WTC11 (cell line): Measurements from ENCODE around the gene FDXACB1. TPM values are rescaled to one million over a fixed set of nuclear protein-coding genes. Genes with fewer than 3 reads are reported as not detected.

Source experiments
- ATAC-seq: fragments of 200-7000 bp; cut with Tn5 transposase; 2 replicates; pipeline ENCODE4 v1.10.0; 2021; ENCODE audit warnings: mild to moderate bottlenecking, moderate library complexity
- CTCF ChIA-PET: fragments of 300-600 bp; sonication (Branson Sonifier 250); formaldehyde crosslinking; loops from one replicate; lab custom pipeline; 2021; ENCODE audit warnings: antibody characterized with exemption; lab: Charles Lee
- POLR2A ChIA-PET: fragments of 350-600 bp; sonication (Branson Sonifier 250); formaldehyde crosslinking; loops from one replicate; lab custom pipeline; 2021; ENCODE audit warnings: antibody characterized with exemption; lab: Charles Lee
- DNase-seq: peaks from one replicate; pipeline ENCODE4 v3.0.0; 2021; ENCODE audit warnings: low spot score
- H3K27ac Mint-ChIP-seq: 2 replicates; pipeline ENCODE4 v1.8.0; 2021; ENCODE audit warnings: mixed read lengths
- H3K27me3 Mint-ChIP-seq: 2 replicates; pipeline ENCODE4 v1.8.0; 2021; ENCODE audit warnings: low read depth, mild to moderate bottlenecking, moderate library complexity, mixed read lengths
- H3K36me3 Mint-ChIP-seq: 2 replicates; pipeline ENCODE4 v1.8.0; 2021; ENCODE audit warnings: mixed read lengths
- H3K4me1 Mint-ChIP-seq: 2 replicates; pipeline ENCODE4 v1.8.0; 2022; ENCODE audit warnings: mixed read lengths
- H3K4me3 Mint-ChIP-seq: 2 replicates; pipeline ENCODE4 v1.8.0; 2021; ENCODE audit warnings: mild to moderate bottlenecking, moderate library complexity, mixed read lengths
- H3K9me3 Mint-ChIP-seq: 2 replicates; pipeline ENCODE4 v1.8.0; 2021; ENCODE audit warnings: mixed read lengths
- CREM ChIP-seq: sonication (generic); formaldehyde crosslinking; IDR thresholded peaks from 2 replicates; pipeline ENCODE4 v1.8.1; 2022; ENCODE audit warnings: mild to moderate bottlenecking, missing genetic modification reagents, moderate library complexity
- GABPB1 ChIP-seq: sonication (generic); formaldehyde crosslinking; IDR thresholded peaks from 2 replicates; pipeline ENCODE4 v1.8.1; 2023; ENCODE audit warnings: mild to moderate bottlenecking, missing genetic modification reagents
- GRHL2 ChIP-seq: fragments of 250-450 bp; sonication (Bioruptor Pico); IDR thresholded peaks from 2 replicates; pipeline ENCODE4 v1.8.0; 2022; ENCODE audit warnings: mild to moderate bottlenecking, moderate library complexity; ENCODE audit not compliant: insufficient replicate concordance, severe bottlenecking
- NFE2L1 ChIP-seq: sonication (generic); formaldehyde crosslinking; IDR thresholded peaks from 2 replicates; pipeline ENCODE4 v1.8.1; 2023; ENCODE audit warnings: missing genetic modification reagents
- NR2C2 ChIP-seq: sonication (generic); formaldehyde crosslinking; IDR thresholded peaks from 2 replicates; pipeline ENCODE4 v1.8.0; 2022; ENCODE audit warnings: mild to moderate bottlenecking, missing genetic modification reagents
- TCF7 ChIP-seq: sonication (generic); formaldehyde crosslinking; IDR thresholded peaks from 2 replicates; pipeline ENCODE4 v1.8.0; 2022; ENCODE audit warnings: mild to moderate bottlenecking, low read depth, missing genetic modification reagents, moderate library complexity
- ZNF263 ChIP-seq: sonication (generic); formaldehyde crosslinking; IDR thresholded peaks from 2 replicates; pipeline ENCODE4 v1.8.1; 2022; ENCODE audit warnings: low read depth, mild to moderate bottlenecking, moderate library complexity, missing genetic modification reagents
- ZNF396 ChIP-seq: fragments of 250-450 bp; sonication (Bioruptor Pico); IDR thresholded peaks from 2 replicates; pipeline ENCODE4 v1.8.0; 2021; ENCODE audit warnings: mild to moderate bottlenecking, moderate library complexity, borderline replicate concordance
- ZNF416 ChIP-seq: fragments of 250-450 bp; sonication (Bioruptor Pico); IDR thresholded peaks from 2 replicates; pipeline ENCODE4 v1.9.0; 2021; ENCODE audit warnings: mild to moderate bottlenecking, inconsistent platforms
- total RNA-seq: library from RNA; stranded (reverse); gene quantifications from 3 replicates; pipeline ENCODE4 v1.2.3, GENCODE V29; 2021
- TF ChIP-seq, protein P1 (sequence below): sonication (generic); formaldehyde crosslinking; IDR thresholded peaks from 2 replicates; pipeline ENCODE4 v1.8.1; 2023; ENCODE audit warnings: mild to moderate bottlenecking, missing genetic modification reagents, moderate library complexity
- TF ChIP-seq, protein P2 (sequence below): sonication (generic); formaldehyde crosslinking; IDR thresholded peaks from 2 replicates; pipeline ENCODE4 v1.8.1; 2022; ENCODE audit warnings: mild to moderate bottlenecking, moderate library complexity, missing genetic modification reagents
- TF ChIP-seq, protein P3 (sequence below): sonication (generic); formaldehyde crosslinking; IDR thresholded peaks from 2 replicates; pipeline ENCODE4 v1.8.0; 2023; ENCODE audit warnings: mild to moderate bottlenecking, missing genetic modification reagents
- TF ChIP-seq, protein P4 (sequence below): sonication (generic); formaldehyde crosslinking; IDR thresholded peaks from 2 replicates; pipeline ENCODE4 v1.8.1; 2023; ENCODE audit warnings: mild to moderate bottlenecking, missing genetic modification reagents, borderline replicate concordance
- TF ChIP-seq, protein P5 (sequence below): sonication (generic); formaldehyde crosslinking; IDR thresholded peaks from 2 replicates; pipeline ENCODE4 v1.8.0; 2022; ENCODE audit warnings: mild to moderate bottlenecking, missing genetic modification reagents
- TF ChIP-seq, protein P6 (sequence below): fragments of 250-450 bp; sonication (Bioruptor Pico); IDR thresholded peaks from 2 replicates; pipeline ENCODE4 v1.9.0; 2021; ENCODE audit warnings: mild to moderate bottlenecking

Gene FDXACB1
- total RNA-seq, 1 experiment from 2014 or later: 2.5 TPM

DNA sequence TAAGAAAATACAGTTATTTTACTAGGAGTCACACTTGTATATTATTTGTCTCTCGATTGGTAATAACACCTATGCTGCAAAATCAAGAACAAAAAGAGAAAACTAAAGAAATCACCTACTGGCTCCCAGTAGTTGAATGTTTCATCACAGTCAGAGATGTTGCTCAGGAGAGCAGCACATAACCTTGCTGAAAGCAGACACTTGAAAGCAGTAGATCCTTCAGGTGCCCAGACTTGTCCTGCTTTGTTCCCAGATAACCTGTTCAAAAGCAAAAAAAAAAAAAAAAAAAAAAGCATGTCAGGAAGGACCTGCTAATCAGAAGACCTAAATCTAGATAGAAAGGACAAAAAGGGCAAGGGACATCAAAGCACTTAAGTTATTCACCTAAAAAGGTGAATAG, 8.9 kb downstream of the FDXACB1 start (continued):
- TF ChIP-seq, protein P1, sequence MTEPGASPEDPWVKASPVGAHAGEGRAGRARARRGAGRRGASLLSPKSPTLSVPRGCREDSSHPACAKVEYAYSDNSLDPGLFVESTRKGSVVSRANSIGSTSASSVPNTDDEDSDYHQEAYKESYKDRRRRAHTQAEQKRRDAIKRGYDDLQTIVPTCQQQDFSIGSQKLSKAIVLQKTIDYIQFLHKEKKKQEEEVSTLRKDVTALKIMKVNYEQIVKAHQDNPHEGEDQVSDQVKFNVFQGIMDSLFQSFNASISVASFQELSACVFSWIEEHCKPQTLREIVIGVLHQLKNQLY: no peak
- TF ChIP-seq, all 79 proteins: peak for 0

DNA sequence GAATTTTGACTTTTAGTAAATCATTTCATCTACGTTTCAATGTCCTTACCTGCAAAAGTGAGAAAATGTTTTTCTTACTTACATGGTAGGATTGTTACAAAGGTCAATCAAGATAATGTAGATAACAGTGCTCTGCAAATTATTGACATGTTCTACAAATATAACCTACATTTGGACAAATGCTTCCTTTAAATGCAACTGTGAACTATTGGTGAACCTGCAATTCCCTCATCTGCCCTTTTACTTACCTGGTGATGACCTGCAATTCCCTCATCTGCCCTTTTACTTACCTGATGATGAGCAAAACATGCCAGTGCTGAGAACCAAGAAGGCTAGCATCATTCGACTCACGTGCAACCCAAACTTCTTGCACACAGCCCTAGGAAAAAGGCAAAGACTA, 18.7 kb downstream of the FDXACB1 start:
- Mint-ChIP-seq H3K27me3 (no peaks in the 10 kb centered on the region), H3K4me1 (no peaks in the 10 kb centered on the region), H3K27ac (no peak overlapping the region), H3K4me3 (no peak overlapping the region), H3K9me3 (no peaks in the 10 kb centered on the region), H3K36me3 (peaks cover 7% of the 10 kb centered on the region; the same call in 1 of the 2 replicates)
- ChIA-PET POLR2A (interaction anchor here (1.1 kb wide), 1 partner anchor 11 kb away, joined by 3 read pairs; no protein-coding TSS in a partner anchor), CTCF (interaction anchor here (1.0 to 1.3 kb wide), 2 partner anchors 8 to 19 kb away, joined by 4 read pairs; no protein-coding TSS in a partner anchor)
- TF ChIP-seq NR2C2 (CRISPR knock-in tag) (no peak), NFE2L1 (CRISPR knock-in tag) (no peak), TCF7 (CRISPR knock-in tag) (no peak), ZNF263 (CRISPR knock-in tag) (no peak), ZNF396 (CRISPR knock-in tag) (no peak), GABPB1 (CRISPR knock-in tag) (no peak), ZNF416 (CRISPR knock-in tag) (no peak)
- TF ChIP-seq, protein P2, sequence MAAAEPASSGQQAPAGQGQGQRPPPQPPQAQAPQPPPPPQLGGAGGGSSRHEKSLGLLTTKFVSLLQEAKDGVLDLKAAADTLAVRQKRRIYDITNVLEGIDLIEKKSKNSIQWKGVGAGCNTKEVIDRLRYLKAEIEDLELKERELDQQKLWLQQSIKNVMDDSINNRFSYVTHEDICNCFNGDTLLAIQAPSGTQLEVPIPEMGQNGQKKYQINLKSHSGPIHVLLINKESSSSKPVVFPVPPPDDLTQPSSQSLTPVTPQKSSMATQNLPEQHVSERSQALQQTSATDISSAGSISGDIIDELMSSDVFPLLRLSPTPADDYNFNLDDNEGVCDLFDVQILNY (CRISPR knock-in tag): no peak
- TF ChIP-seq, protein P3, sequence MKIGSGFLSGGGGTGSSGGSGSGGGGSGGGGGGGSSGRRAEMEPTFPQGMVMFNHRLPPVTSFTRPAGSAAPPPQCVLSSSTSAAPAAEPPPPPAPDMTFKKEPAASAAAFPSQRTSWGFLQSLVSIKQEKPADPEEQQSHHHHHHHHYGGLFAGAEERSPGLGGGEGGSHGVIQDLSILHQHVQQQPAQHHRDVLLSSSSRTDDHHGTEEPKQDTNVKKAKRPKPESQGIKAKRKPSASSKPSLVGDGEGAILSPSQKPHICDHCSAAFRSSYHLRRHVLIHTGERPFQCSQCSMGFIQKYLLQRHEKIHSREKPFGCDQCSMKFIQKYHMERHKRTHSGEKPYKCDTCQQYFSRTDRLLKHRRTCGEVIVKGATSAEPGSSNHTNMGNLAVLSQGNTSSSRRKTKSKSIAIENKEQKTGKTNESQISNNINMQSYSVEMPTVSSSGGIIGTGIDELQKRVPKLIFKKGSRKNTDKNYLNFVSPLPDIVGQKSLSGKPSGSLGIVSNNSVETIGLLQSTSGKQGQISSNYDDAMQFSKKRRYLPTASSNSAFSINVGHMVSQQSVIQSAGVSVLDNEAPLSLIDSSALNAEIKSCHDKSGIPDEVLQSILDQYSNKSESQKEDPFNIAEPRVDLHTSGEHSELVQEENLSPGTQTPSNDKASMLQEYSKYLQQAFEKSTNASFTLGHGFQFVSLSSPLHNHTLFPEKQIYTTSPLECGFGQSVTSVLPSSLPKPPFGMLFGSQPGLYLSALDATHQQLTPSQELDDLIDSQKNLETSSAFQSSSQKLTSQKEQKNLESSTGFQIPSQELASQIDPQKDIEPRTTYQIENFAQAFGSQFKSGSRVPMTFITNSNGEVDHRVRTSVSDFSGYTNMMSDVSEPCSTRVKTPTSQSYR (CRISPR knock-in tag): no peak
- ATAC-seq: no peak
- DNase-seq: no peak

DNA sequence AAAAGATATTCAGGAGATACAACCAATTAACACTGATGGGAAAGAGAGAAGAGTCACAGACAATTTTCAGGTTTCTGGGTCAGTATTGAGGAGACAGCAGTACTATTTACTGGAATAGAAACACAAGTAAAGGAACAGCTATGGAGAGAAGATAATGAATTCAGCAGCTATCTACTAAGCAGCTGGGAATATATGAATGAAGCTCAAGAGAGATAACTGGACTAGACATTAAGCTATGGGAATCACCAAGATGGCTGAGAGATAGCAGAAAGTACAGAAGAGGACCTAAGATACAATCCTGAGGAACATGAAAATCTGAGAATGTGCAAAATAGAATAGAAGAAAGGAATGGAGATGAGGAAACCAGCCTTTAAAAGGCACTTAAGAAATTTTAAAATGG, 23.5 kb downstream of the FDXACB1 start:
- POLR2A ChIA-PET: no interaction called here
- no peak for ATAC-seq
- no peak for DNase-seq
- H3K36me3 Mint-ChIP-seq: peaks cover 8% of the 10 kb centered on the region
- no peaks in the 10 kb centered on the region for H3K9me3 Mint-ChIP-seq
- CTCF ChIA-PET: interaction anchor here (1.9 kb wide), 1 partner anchor 15 kb away, joined by 6 read pairs; no protein-coding TSS in a partner anchor
- no peaks in the 10 kb centered on the region for H3K27me3 Mint-ChIP-seq
- no peak overlapping the region for H3K27ac Mint-ChIP-seq
- no peak overlapping the region for H3K4me3 Mint-ChIP-seq
- H3K4me1 Mint-ChIP-seq: no peaks in the 10 kb centered on the region
- TF ChIP-seq, protein P4, sequence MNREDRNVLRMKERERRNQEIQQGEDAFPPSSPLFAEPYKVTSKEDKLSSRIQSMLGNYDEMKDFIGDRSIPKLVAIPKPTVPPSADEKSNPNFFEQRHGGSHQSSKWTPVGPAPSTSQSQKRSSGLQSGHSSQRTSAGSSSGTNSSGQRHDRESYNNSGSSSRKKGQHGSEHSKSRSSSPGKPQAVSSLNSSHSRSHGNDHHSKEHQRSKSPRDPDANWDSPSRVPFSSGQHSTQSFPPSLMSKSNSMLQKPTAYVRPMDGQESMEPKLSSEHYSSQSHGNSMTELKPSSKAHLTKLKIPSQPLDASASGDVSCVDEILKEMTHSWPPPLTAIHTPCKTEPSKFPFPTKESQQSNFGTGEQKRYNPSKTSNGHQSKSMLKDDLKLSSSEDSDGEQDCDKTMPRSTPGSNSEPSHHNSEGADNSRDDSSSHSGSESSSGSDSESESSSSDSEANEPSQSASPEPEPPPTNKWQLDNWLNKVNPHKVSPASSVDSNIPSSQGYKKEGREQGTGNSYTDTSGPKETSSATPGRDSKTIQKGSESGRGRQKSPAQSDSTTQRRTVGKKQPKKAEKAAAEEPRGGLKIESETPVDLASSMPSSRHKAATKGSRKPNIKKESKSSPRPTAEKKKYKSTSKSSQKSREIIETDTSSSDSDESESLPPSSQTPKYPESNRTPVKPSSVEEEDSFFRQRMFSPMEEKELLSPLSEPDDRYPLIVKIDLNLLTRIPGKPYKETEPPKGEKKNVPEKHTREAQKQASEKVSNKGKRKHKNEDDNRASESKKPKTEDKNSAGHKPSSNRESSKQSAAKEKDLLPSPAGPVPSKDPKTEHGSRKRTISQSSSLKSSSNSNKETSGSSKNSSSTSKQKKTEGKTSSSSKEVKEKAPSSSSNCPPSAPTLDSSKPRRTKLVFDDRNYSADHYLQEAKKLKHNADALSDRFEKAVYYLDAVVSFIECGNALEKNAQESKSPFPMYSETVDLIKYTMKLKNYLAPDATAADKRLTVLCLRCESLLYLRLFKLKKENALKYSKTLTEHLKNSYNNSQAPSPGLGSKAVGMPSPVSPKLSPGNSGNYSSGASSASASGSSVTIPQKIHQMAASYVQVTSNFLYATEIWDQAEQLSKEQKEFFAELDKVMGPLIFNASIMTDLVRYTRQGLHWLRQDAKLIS (CRISPR knock-in tag): no peak
- TF ChIP-seq, protein P5, sequence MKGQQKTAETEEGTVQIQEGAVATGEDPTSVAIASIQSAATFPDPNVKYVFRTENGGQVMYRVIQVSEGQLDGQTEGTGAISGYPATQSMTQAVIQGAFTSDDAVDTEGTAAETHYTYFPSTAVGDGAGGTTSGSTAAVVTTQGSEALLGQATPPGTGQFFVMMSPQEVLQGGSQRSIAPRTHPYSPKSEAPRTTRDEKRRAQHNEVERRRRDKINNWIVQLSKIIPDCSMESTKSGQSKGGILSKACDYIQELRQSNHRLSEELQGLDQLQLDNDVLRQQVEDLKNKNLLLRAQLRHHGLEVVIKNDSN (CRISPR knock-in tag): no peak
- no peak for TF ChIP-seq CREM (CRISPR knock-in tag)
- TF ChIP-seq, protein P6, sequence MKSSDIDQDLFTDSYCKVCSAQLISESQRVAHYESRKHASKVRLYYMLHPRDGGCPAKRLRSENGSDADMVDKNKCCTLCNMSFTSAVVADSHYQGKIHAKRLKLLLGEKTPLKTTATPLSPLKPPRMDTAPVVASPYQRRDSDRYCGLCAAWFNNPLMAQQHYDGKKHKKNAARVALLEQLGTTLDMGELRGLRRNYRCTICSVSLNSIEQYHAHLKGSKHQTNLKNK (CRISPR knock-in tag): no peak
- TF ChIP-seq GRHL2 (CRISPR knock-in tag): no peak
